ENCODE measurements around the gene GRHL3.

The GRHL3 gene

DNA sequence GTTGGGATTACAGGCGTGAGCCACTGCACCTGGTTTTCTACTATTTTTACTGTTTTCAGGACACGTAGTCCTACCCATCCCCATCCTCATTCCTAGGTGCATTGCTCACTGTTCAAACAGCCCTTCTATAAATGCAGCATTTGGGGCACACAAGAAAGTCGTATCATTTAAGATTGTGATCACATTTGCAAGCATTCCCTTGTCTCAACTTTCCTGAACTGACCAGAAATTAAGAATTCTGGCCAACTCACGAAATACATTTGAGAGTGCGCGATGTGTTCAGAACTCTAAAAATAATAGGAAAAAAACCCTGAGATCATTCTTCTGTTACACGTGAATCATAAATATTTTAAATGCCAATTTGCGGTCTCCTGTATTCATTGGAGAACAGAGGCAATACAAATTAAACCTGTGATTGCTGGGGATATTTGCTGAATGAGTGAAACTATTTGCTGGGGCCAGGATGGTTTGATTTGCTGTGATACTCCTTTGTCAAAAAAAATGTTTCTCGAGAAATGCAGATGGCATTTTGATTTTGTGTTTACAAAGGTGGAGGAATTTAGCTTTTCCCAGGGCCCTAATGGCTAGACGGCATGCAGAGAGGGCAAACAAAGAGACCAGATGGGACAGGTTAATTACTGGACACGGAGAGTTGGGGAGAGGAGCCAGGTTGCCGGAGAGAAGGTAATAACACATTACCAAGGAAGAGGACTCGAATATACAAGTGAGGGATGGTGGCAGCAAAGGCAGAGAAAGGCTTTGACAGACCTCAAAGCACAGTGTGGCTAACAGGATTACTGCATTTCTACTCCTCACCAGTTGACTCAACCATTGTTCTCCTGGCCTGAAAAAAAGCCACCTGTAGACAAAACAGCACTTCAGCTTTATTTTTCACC, 56.0 kb downstream of the GRHL3 start:
- DNase-seq (ENCODE audit: low spot score) = no peak

GRCh38 chr1:24379733-24380315, 60.7 kb downstream of the GRHL3 start:
- DNase-seq (ENCODE audit: low spot score) = no peak

- DNase-seq (ENCODE audit: low spot score) = no peak
These were observed 61.4 kb downstream of the GRHL3 start for GRCh38 chr1:24380508-24380907.

DNA sequence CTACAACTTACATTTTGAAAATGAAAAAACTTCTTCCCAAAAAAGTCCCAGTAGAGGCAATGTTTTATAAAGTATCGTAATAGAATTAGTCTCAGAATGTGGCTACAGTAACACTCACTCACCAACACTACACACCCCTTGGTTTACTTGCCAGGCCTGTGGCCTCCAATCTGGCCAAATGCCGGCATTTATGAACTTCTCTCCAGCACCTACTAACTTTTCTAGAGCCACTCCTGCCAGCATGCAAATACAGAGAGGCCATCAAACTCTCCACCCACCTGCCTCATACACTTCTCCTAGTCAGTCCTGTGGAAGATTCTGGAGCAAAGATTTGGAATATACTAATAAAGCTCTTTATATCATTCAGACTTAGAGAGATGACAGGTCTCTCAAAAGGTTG, 62.1 kb downstream of the GRHL3 start:
- no peak for DNase-seq (ENCODE audit: low spot score)

DNA sequence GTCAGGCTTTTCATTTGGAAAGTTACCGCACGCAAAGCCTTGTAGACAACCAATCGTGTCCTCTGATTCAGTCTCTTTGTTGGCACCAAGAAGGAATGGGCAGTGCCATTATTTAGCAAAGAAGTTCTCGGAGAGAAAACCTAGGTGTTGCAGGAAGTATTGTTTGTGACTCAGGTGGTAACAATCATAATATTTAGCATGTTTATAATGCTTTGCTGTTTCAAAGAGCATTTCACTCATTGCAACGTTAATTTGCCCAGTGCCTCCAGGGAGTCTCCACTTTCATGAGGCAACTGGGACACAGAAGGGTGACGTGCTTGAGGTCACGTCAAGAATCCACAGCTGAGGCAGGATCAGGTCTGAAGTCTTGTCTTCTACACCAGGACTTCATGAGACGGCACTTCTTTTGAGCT, 63.0 kb downstream of the GRHL3 start:
- DNase-seq (ENCODE audit: low spot score) = no peak

- DNase-seq (ENCODE audit: low spot score) = no peak
These were observed 64.3 kb downstream of the GRHL3 start for GRCh38 chr1:24383381-24383940.

GRCh38 chr1:24384251-24385090, 65.3 kb downstream of the GRHL3 start:
- DNase-seq (ENCODE audit: low spot score) = no peak

DNA sequence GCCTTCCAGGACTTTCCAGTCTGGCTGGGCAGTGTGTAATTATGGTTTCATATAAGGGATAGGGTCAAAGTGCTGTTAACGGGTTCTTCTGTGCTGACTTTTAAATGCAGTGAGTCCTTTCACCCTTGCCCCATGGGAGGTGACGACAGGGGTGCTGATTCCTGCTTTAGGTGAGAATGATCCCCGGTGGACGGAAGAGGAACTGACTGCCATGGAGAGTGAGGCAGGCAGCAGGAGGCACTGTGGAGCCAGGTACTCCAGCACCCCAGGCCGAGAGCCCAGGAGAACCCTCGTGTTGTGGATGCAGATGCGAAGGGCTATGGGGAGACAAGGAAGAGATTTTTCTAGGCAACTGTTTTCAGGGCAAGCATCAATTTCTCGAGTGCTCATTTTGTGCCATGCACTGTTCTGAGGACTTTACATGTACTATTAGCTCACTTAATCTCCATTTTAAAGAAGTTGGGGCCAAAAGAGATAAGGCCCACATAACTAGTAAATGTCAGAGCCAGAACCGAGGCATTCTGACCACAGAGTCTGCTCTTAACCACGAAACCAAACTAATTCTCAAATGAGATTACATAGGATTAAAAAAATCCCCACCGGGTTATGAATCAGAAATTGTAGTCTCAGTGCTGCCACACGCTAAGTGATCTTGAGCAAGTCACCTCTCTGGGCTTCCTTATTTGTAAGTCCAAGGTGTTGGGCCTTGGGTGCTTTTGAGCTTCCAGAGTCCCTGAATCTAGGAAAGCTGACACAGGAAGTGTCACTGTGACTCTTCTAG, 66.2 kb downstream of the GRHL3 start:
- no peak for DNase-seq (ENCODE audit: low spot score)

DNA sequence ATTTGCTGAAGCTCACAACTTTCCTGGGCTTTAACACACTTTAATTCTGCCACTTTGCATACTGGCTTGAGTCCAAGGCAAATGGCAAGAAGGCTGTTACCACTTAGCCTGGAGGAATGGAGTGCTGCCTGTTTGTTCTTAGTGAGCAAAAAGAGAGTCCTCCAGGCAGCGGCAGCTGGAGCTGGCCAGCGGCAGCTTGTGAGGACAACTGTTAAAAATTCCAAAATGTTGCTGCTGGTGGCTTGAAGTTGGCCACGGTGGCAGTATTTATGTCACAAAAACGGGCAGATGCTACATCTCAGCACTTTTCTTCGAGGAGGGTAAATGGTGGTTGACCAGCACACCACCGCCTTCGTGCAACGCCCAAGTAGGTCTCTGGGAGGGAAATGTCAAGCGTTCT, 67.1 kb downstream of the GRHL3 start:
- no peak for DNase-seq (ENCODE audit: low spot score)

GRCh38 chr1:24386931-24387330, 67.8 kb downstream of the GRHL3 start:
- DNase-seq (ENCODE audit: low spot score) = no peak

DNA sequence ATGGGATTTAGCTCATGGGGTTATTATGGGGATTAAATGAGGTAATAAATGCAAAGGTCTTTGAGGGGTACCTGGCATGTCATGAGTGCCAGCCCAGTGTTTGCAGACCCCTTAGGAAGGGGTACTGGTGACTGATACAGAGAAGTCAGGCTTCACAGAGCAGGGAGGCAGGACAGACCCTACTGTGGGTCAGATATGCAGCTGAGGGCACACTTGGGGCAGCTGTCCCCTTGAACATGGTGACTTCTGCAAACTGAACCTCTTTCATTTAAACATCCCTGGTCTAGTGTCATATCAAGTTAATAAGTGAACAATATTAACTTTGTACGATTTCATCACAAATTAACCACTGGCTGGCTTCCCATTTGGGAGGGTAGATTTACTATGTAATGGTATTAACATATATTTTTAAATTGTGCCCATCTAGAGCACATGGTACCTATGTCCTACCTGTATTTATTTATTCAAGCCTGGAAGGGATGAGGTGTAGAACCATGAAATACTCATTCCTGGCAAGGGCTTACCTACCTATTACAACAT, 68.5 kb downstream of the GRHL3 start:
- DNase-seq (ENCODE audit: low spot score) = no peak

- no peak for DNase-seq (ENCODE audit: low spot score)
These were observed 69.3 kb downstream of the GRHL3 start for GRCh38 chr1:24388331-24388885.

DNA sequence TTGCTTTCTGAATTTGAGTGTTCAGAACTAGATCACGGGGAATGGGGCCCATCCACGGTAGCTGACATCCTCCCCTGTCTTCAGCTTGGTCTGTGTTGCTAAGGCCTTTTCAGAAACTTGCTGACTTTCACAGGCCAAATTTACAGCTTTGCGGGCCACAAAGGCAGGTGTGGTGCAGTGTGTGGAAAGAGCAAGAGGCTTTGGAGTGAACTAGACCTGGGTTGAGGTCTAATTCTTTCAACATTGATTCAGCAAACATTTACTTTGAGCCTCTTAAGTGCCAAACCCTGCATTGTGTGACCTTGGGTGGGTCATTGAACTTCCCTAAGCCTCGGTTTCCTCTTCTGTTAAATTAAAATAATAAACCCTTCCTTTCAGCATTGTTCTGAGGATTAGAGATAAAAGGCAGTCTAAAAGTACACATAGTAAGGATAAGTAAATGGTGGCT, 70.1 kb downstream of the GRHL3 start:
- no peak for DNase-seq (ENCODE audit: low spot score)

DNA sequence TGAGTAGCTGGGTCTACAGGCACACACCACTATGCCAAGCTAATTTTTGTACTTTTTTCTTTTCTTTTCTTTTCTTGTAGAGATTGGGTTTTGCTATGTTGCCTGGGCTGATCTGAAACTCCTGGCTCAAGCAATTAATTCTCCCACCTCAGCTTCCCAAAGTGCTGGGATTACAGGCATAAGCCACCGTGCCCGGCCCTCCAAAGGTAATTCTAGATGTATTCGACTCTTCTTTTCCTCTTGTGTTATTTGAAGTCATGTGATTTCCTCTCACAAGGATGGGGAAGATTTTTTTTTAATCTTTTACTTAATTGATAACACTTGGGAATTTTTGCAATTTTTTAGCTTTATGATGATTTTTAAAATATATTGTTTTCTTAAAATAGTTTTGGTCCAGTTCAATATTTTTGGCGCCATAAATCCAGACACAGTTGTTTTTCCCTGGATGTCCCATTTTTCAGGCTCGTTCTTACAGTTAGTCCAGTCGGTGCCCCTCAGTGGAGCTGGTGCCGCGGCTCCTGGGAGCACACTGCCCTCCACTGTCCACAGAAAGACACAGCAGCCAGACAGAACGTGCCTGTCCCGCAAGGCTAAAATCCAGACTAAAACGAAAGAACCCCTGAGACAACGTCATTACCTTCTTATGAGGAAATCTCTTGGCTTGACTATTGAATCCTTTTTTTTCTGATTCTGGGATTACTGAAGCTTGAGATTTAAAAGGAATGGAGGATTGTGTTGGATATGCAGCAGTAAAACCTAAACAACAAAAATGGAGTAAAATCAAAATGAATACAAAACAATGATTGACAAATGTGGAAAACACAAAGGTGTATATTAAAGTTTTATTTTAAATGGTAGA, 72.0 kb downstream of the GRHL3 start:
- peak; percentile 47 for DNase-seq (ENCODE audit: low spot score)

DNA sequence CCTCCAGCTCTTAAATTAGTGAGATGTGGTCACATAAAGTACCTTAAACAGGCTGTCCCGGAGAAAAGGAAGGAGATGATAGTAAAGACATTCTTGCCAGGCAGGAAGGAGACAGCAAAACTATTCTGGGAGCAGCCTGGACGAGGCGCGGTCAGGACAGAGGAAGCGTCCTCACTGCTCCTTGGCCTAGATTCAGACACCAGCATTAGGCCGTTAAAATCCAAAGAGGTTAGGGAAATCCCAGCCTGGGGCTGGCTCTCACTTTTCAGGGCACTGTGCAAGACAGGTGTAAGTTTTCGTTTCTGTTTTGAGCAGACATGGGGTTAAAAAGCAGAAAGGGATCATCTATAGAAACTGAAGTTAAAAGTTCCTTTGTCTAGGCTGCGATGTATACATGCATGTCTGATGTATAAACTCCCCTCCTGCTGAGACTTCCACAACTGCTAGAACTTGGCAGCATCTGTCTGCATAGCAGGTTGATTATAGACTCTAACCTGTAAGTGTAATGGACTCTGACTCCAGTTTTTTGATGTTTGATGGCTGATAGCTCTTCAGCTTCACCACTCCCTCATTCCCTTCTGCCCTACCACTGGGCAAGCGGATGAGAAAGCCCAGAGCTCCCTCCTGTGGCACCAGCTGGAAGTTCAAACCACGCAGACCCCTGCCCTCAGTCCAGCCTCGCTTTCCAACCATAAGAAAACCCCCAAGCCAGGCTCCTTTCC, 72.9 kb downstream of the GRHL3 start:
- DNase-seq (ENCODE audit: low spot score) = no peak

DNA sequence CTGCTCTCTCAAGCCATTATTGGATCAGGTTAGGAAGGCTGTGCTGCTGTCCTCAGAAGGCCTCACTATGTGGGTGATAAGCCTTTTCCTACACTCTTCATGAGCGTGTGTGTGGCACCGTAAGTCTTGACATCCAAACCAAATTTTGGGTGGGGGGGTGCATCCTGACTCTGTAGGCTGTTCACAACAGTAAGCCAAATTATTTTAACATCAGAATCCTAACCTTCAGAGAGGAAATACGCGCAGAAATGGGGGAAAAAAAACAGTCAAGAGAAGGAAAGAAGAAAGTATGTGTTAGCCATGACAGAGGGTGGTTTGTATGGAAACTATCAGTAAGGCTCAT, 73.4 kb downstream of the GRHL3 start:
- DNase-seq (ENCODE audit: low spot score) = no peak

DNA sequence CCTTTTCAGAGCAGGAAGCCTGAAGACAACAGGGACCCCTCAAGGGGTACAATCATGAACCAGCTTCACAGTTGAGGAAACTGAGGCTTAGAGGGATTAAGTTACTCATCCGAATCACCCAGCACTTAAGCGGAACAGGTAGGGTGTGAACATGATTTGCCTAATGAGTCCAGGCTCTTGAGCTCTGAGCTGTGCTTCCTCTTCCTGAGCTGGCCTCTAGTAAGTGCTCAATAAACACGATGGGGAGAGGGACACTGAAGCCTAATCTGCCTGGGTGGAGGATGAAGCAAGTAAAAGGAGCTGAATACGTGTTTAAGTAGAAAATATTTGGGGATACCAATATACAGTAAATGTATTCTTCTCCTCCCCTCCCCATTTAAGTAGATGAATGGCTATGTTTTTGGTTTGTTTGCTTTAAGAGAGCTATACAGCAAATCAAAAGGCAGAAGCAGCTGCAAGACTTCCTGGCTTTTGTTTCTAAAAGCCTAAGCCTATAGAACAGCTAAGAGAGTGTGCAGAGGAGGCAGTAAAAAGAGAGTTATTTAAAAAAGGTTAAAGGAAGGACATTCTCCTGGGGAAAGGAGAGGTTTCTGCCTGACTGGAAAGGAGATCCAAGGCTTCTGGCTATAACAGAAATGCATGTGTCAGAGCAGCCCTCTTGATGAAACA, 74.0 kb downstream of the GRHL3 start:
- DNase-seq (ENCODE audit: low spot score) = no peak

GRCh38 chr1:24393892-24394291, 74.7 kb downstream of the GRHL3 start:
- DNase-seq (ENCODE audit: low spot score) = no peak

DNA sequence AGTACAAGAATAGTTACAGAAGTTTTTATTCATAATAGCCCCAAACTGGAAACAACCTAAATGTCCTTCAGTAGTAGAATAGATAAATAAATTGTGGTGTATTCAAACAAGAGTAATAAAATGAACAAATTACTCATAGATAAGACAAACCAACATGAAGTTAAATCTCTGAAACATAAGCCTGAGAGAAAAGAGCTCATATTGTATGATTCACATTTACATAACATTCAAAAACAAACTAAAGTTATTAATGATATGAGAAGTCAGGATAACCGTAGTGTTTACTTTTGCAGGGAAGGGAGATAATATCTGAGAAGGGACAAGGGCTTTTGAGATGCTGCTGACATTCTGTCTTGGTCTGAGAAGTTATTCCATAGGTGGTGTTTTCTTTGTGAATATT, 80.9 kb downstream of the GRHL3 start:
- DNase-seq (ENCODE audit: low spot score) = no peak

Measured in HuH-7.5 (cell line).